GM12801 (cell line): ENCODE data around the gene TMEM45B.

Experiments
- CTCF ChIP-seq: IDR thresholded peaks from one replicate; pipeline ENCODE4 v1.5.1; 2011; ENCODE audit warnings: control low read depth; ENCODE audit not compliant: insufficient read length; ENCODE audit errors: extremely low read depth

TMEM45B gene

GRCh38 chr11:129884581-129884980 is 68.9 kb downstream of the TMEM45B start:
- TF ChIP-seq CTCF, result no peak

- no peak for TF ChIP-seq CTCF
These were observed 69.7 kb downstream of the TMEM45B start for GRCh38 chr11:129885381-129885780.

- TF ChIP-seq CTCF, result no peak
These were observed 72.8 kb downstream of the TMEM45B start for GRCh38 chr11:129888451-129888850.

GRCh38 chr11:129894278-129895125 is 78.9 kb downstream of the TMEM45B start:
- no peak for TF ChIP-seq CTCF

- no peak for TF ChIP-seq CTCF
These were observed 79.7 kb downstream of the TMEM45B start, which contains the start of gene NFRKB for GRCh38 chr11:129895126-129896041. Gene NFRKB, minus strand, starts transcription at chr11:129895578. Its CDS starts 2,729 bp downstream, at chr11:129892849.

GRCh38 chr11:129896062-129896461 is 80.4 kb downstream of the TMEM45B start:
- no peak for TF ChIP-seq CTCF

- TF ChIP-seq CTCF, result no peak
These were observed 89.8 kb downstream of the TMEM45B start for GRCh38 chr11:129905402-129905801.
